NCI-H1694 (cell line): Measurements from ENCODE around the gene COL25A1.

Source experiments
- DNase-seq: peaks from one replicate; lab custom pipeline; 2025; lab: John Stamatoyannopoulos, UW

COL25A1 gene

GRCh38 chr4:109291707-109292238, 10.7 kb downstream of the COL25A1 start:
- no peak for DNase-seq

GRCh38 chr4:109290918-109291317, 11.5 kb downstream of the COL25A1 start:
- no peak for DNase-seq

- DNase-seq, result no peak
Measured at GRCh38 chr4:109278594-109279031, 23.8 kb downstream of the COL25A1 start.

- no peak for DNase-seq
Measured at GRCh38 chr4:109276482-109277095, 25.9 kb downstream of the COL25A1 start.

- no peak for DNase-seq
Measured at GRCh38 chr4:109275066-109275745, 27.3 kb downstream of the COL25A1 start.

GRCh38 chr4:109266891-109267290, 35.6 kb downstream of the COL25A1 start:
- no peak for DNase-seq

GRCh38 chr4:109266236-109266635, 36.2 kb downstream of the COL25A1 start:
- DNase-seq, result no peak

- DNase-seq, result no peak
Measured at GRCh38 chr4:109263721-109264120, 38.7 kb downstream of the COL25A1 start.

GRCh38 chr4:109256818-109257217, 45.6 kb downstream of the COL25A1 start:
- DNase-seq, result no peak

- DNase-seq, result no peak
Measured at GRCh38 chr4:109254845-109255244, 47.6 kb downstream of the COL25A1 start.

- no peak for DNase-seq
Measured at GRCh38 chr4:109251396-109251795, 51.1 kb downstream of the COL25A1 start.

GRCh38 chr4:109248322-109248900, 54.0 kb downstream of the COL25A1 start:
- DNase-seq, result no peak

GRCh38 chr4:109243871-109244270, 58.6 kb downstream of the COL25A1 start:
- DNase-seq, result no peak

- no peak for DNase-seq
Measured at GRCh38 chr4:109238746-109239145, 63.7 kb downstream of the COL25A1 start.

- no peak for DNase-seq
Measured at GRCh38 chr4:109235683-109236082, 66.8 kb downstream of the COL25A1 start.

GRCh38 chr4:109234596-109234995, 67.9 kb downstream of the COL25A1 start:
- DNase-seq, result no peak

GRCh38 chr4:109233570-109233969, 68.9 kb downstream of the COL25A1 start:
- no peak for DNase-seq

GRCh38 chr4:109232681-109233080, 69.8 kb downstream of the COL25A1 start:
- no peak for DNase-seq

GRCh38 chr4:109231331-109231730, 71.1 kb downstream of the COL25A1 start:
- no peak for DNase-seq

GRCh38 chr4:109229028-109229427, 73.4 kb downstream of the COL25A1 start:
- no peak for DNase-seq

GRCh38 chr4:109218288-109218687, 84.2 kb downstream of the COL25A1 start:
- no peak for DNase-seq

- no peak for DNase-seq
Measured at GRCh38 chr4:109216085-109216696, 86.3 kb downstream of the COL25A1 start.

GRCh38 chr4:109215506-109215905, 87.0 kb downstream of the COL25A1 start:
- DNase-seq, result no peak
